ENCODE data around the gene CALR. TPM values are rescaled to one million over a fixed set of nuclear protein-coding genes. Genes with fewer than 3 reads are reported as not detected.
"Not testable (repeated sequence)": the region's sequence is repeated elsewhere in the genome, so short reads cannot be mapped to it uniquely, and the experiment has no call there.

Gene CALR
- polyA plus RNA-seq, 3 donors, result 842 to 975 (median 894) TPM

DNA sequence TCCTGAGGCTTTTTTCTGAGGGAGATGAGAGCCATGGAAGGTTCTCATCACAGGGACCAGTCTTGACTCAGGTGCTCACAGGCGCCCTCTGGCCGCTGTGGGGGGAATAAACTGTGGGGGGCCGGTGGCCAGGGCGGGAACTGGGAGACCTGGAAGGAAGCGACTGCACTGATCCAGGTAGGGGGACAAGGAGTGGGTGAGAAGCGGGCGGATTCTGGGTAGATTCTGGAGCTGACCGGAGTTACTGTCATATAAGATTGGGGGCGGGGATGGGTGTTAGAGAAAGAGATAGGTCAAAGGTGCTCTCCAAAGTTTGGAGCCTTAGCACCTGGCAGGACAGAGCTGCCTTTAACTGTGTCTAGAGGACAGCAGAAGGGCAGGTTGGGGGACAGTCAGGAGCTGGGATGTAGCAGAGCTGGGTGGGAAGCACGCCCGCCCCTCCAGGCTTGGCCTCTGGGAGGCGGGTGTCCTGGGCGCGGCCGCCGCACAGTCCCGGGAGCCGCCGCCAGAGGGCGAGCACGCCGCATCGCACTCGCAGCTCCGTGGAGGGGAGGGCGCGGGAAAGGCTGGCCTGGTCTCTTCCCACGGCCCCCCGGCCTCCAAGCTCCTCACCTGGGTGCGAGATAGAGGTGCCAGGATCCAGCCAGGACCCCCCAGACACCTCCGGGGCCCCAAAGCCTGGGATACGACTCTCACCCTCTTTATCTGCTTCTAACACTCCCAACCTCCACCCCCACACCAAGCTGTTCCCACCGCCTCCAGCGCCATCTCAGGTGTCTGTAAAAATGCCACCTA lies 26.8 kb downstream of the CALR start:
- DNase-seq (ENCODE audit: extremely low read depth in 1 of 11, low read depth in 9 of 11, low spot score in 4 of 11), result peak in 4 of 11 donors; percentile 39 to 64 (median 59)

DNA sequence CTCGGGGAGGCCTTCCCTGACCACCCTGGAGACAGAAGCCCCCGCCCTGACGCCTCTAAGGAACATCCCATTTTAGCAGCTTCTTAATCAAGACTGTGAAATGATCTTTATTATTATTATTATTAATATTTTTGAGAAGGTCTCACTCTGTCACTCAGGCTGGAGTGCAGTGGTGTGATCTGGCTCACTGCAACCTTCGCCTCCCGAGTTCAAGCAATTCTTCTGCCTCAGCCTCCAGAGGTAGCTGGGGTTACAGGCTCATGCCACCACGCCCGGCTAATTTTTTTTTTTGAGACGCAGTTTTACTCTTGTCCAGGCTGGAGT lies 27.4 kb downstream of the CALR start:
- DNase-seq (ENCODE audit: extremely low read depth in 1 of 11, low read depth in 9 of 11, low spot score in 4 of 11), result no peak

- DNase-seq (ENCODE audit: extremely low read depth in 1 of 11, low read depth in 9 of 11, low spot score in 4 of 11), result no peak
These were observed 29.5 kb downstream of the CALR start for GRCh38 chr19:12967907-12968306.

GRCh38 chr19:12969292-12969988 lies 31.0 kb downstream of the CALR start, which contains the start of gene DAND5:
Gene DAND5 (plus strand): TSS chr19:12969576. CDS start chr19:12969661, 85 bp downstream.
- no peak for DNase-seq (ENCODE audit: extremely low read depth in 1 of 11, low read depth in 9 of 11, low spot score in 4 of 11)

GRCh38 chr19:12970070-12970820 lies 31.8 kb downstream of the CALR start:
- no peak for DNase-seq (ENCODE audit: extremely low read depth in 1 of 11, low read depth in 9 of 11, low spot score in 4 of 11)

DNA sequence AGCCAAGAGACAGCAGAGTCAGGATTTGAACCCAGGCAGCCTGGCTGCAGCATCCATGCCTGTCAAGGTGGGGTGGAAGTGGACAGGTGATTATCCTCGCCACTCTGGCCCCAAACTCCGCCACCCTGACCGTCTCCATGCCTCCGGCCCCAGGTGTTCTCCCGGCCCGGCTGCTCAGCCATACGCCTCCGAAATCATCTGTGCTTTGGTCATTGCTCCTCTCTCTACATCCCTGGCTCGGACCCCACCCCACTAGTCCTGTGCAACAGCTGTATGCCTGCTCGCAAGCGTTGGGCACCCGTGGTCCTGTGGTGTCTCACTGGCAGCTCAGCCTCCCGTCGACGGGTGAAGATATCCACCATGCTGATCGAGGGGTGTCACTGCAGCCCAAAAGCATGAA lies 34.8 kb downstream of the CALR start:
- DNase-seq (ENCODE audit: extremely low read depth in 1 of 11, low read depth in 9 of 11, low spot score in 4 of 11), result no peak

GRCh38 chr19:12974301-12975220 lies 36.2 kb downstream of the CALR start:
- DNase-seq (ENCODE audit: extremely low read depth in 1 of 11, low read depth in 9 of 11, low spot score in 4 of 11), result no peak

- DNase-seq (ENCODE audit: extremely low read depth in 1 of 11, low read depth in 9 of 11, low spot score in 4 of 11), result no peak
These were observed 36.9 kb downstream of the CALR start for GRCh38 chr19:12975221-12975741.

DNA sequence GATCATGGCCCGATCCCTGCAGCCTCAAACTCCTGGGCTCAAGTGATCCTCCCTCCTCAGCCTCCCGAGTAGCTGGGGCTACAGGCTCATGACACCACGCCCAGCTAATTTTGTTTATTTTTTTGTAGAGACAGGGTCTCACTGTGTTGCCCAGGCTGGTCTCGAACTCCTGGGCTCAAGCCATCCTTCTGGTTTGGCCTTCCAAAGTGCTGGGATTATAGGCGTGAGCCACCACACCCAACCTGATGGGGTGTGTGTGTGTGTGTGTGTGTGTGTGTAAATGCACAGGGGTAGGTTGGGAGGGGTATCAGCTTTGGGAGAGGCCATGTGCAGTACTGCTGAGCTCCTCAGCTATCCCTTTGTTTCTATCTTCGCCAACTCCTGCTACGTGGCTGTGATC lies 37.7 kb downstream of the CALR start:
- not testable (repeated sequence) for DNase-seq (ENCODE audit: extremely low read depth in 1 of 11, low read depth in 9 of 11, low spot score in 4 of 11)

DNA sequence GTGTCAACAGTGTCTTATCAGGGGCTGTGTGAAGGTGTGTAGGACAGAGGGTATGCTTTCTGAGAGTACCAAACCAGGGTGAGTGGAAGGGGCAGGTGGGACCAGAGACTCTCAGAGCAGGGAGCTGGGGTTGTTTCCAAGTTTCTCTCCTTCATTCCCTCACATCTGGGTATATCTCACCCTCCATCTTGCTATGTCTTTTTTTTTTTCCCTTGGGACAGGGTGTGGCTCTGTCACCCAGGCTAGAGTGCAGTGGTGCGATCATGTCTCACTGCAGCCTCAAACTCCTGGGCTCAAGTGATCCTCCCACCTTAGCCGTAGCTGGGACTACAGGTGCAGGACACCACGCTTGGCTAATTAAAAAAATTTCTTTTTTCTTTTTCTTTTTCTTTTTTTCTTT lies 41.6 kb downstream of the CALR start:
- DNase-seq (ENCODE audit: extremely low read depth in 1 of 11, low read depth in 9 of 11, low spot score in 4 of 11), result no peak

- no peak for DNase-seq (ENCODE audit: extremely low read depth in 1 of 11, low read depth in 9 of 11, low spot score in 4 of 11)
These were observed 44.2 kb downstream of the CALR start for GRCh38 chr19:12982648-12983047.

- DNase-seq (ENCODE audit: extremely low read depth in 1 of 11, low read depth in 9 of 11, low spot score in 4 of 11), result no peak
These were observed 44.7 kb downstream of the CALR start for GRCh38 chr19:12983091-12983490.

DNA sequence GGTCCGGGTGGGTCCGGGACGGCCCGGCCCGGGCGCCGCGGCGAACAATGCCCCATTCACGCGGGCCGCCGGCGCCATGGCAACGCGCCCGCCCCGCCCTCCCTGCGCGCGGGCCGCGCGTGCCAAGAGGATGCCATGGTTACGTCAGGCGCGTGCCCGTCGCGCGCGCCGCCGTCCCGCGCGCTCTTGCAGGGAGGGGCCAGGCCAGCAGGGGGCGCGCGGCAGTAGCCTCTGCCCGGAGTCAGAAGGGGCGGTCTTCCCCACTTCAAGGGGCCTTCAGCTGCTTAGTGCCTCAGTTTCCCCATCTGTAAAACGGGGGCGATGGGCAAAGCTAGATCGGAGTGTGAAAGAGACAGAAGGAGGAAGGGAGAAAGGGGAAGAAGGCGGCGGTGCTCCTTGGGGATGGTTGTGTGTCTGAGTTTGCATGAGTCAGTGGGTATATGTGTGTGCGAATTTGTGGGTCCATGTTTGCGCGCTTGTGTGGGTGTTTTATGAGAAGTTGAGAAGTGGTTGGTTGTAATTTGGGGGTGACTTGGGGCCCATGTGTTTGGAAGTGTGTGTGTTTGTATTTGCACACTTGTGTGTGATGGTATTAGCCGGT lies 45.2 kb downstream of the CALR start:
- DNase-seq (ENCODE audit: extremely low read depth in 1 of 11, low read depth in 9 of 11, low spot score in 4 of 11), result peak in 4 of 11 donors; percentile 62 to 72 (median 64)

DNA sequence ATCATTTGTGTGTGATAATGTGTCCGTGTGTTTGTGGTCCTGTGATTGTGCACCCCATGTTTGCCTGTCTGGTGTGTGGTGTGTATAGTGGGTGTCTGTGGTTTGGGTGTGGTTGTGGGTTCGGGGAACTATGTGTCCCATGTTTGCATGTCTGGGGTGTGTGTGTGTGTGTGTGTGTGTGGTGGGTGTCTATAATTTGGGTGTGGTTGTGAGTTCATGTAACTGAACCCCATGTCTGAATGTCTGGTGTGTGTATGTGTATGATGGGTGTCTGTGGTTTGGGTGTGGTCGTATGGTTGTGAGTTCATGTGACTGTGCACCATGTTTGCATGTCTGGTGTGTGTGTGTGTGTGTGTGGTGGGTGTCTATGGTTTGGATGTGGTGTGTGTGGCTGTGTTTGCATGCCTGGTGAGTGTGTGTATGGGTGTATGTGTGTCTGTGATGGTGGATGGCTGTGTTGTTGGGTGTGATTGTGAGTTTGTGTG lies 45.8 kb downstream of the CALR start:
- no peak for DNase-seq (ENCODE audit: extremely low read depth in 1 of 11, low read depth in 9 of 11, low spot score in 4 of 11)

- no peak for DNase-seq (ENCODE audit: extremely low read depth in 1 of 11, low read depth in 9 of 11, low spot score in 4 of 11)
These were observed 46.3 kb downstream of the CALR start for GRCh38 chr19:12984683-12985048.

- no peak for DNase-seq (ENCODE audit: extremely low read depth in 1 of 11, low read depth in 9 of 11, low spot score in 4 of 11)
These were observed 46.8 kb downstream of the CALR start for GRCh38 chr19:12985049-12985776.

- no peak for DNase-seq (ENCODE audit: extremely low read depth in 1 of 11, low read depth in 9 of 11, low spot score in 4 of 11)
These were observed 48.3 kb downstream of the CALR start for GRCh38 chr19:12986726-12987125.

DNA sequence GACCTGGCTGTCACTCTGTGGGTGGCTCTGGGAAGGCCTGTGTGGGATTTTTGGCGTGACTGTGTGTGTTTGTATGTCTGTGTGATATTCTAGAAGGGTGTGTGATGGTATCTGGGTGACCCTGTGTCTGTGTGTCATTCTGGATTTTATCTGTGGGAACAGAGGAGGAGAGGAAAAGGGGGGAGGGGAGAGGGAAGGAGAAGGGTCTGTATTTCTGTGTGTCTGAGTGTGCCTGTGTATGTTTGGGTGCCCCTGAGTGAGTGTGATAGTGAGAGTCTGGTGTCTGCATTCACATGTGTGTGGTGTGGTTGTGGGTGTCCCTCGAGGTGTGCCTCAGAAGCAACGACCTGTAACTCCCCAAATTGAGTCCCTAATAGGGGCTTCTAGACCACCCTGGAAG lies 48.8 kb downstream of the CALR start:
- no peak for DNase-seq (ENCODE audit: extremely low read depth in 1 of 11, low read depth in 9 of 11, low spot score in 4 of 11)

Data from renal cortex interstitium (tissue), 11 donors.